RWPE2 (cell line): ENCODE results near the gene RXRA.

Experiments used
- ATAC-seq: fragments of 200-7000 bp; cut with Tn5 transposase; 3 replicates; pipeline ENCODE4 v1.9.1; 2021; ENCODE audit warnings: low read depth
- DNase-seq: peaks from one replicate; pipeline ENCODE4 v3.0.0-alpha.2; 2020; ENCODE audit warnings: low spot score
- H3K27ac ChIP-seq: fragments of 450-650 bp; 2 replicates; pipeline ENCODE4 v1.5.1; 2017; ENCODE audit warnings: mild to moderate bottlenecking; ENCODE audit not compliant: poor library complexity, severe bottlenecking
- H3K27me3 ChIP-seq: fragments of 250-450 bp; sonication (Bioruptor Pico); 2 replicates; pipeline ENCODE4 v1.5.1; 2021; ENCODE audit warnings: mild to moderate bottlenecking, moderate library complexity; ENCODE audit not compliant: insufficient read depth, poor library complexity, severe bottlenecking
- H3K36me3 ChIP-seq: fragments of 250-450 bp; sonication (Bioruptor Pico); 2 replicates; pipeline ENCODE4 v1.5.1; 2020; ENCODE audit warnings: low read depth, mild to moderate bottlenecking, moderate library complexity
- H3K4me1 ChIP-seq: fragments of 250-450 bp; sonication (Bioruptor Pico); 2 replicates; pipeline ENCODE4 v1.5.1; 2021; ENCODE audit warnings: mild to moderate bottlenecking, moderate library complexity; ENCODE audit not compliant: insufficient read depth, poor library complexity, severe bottlenecking
- H3K4me3 ChIP-seq: fragments of 250-450 bp; sonication (Bioruptor Pico); 2 replicates; pipeline ENCODE4 v1.5.1; 2021; ENCODE audit warnings: mild to moderate bottlenecking, moderate library complexity; ENCODE audit not compliant: severe bottlenecking
- H3K9me3 ChIP-seq: fragments of 250-450 bp; sonication (Bioruptor Pico); 2 replicates; pipeline ENCODE4 v1.5.1; 2021; ENCODE audit warnings: mild to moderate bottlenecking, moderate library complexity; ENCODE audit not compliant: severe bottlenecking
- CTCF ChIP-seq: fragments of 450-650 bp; IDR thresholded peaks from one replicate; pipeline ENCODE4 v1.5.1; 2017; ENCODE audit warnings: mild to moderate bottlenecking, moderate library complexity; ENCODE audit not compliant: poor library complexity, severe bottlenecking

The RXRA gene

GRCh38 chr9:134428559-134428958 lies 102.3 kb downstream of the RXRA start:
- H3K9me3 ChIP-seq, result no peaks in the 10 kb centered on the region
- peaks cover 14% of the 10 kb centered on the region for H3K4me1 ChIP-seq
- no peaks in the 10 kb centered on the region for H3K27me3 ChIP-seq
- DNase-seq (no peak), ATAC-seq (no peak)
- H3K36me3 ChIP-seq, result peaks cover 16% of the 10 kb centered on the region; the same call in 1 of the 2 replicates
- no peak overlapping the region for H3K4me3 ChIP-seq
- H3K27ac ChIP-seq, result no peak overlapping the region
- TF ChIP-seq CTCF, result no peak

DNA sequence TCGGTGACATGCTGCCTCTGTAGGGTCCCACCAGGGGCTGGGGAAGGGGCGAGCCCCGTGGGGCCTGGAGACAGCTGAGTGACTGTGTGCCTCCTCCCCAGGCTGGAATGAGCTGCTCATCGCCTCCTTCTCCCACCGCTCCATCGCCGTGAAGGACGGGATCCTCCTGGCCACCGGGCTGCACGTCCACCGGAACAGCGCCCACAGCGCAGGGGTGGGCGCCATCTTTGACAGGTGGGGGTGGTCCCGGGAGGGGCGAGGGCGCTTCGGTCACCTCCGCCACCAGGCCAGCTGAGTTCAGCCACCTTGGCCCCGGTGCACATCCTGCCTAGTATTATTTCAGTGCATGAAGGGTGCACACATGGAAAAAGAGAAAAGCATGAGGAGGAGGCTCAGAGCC lies 102.8 kb downstream of the RXRA start:
- no peak for ATAC-seq
- DNase-seq, result no peak

GRCh38 chr9:134429481-134429880 lies 103.2 kb downstream of the RXRA start:
- Histone ChIP-seq H3K4me3 (no peak overlapping the region), H3K27ac (no peak overlapping the region), H3K27me3 (no peaks in the 10 kb centered on the region), H3K9me3 (no peaks in the 10 kb centered on the region), H3K36me3 (peaks cover 25% of the 10 kb centered on the region), H3K4me1 (peaks cover 14% of the 10 kb centered on the region)
- TF ChIP-seq CTCF, result no peak
- no peak for ATAC-seq
- DNase-seq, result no peak

More for the DNA sequence above, 102.8 kb downstream of the RXRA start:
- no peak overlapping the region for H3K27ac ChIP-seq
- TF ChIP-seq CTCF, result no peak
- H3K4me3 ChIP-seq, result no peak overlapping the region
- peaks cover 20% of the 10 kb centered on the region; the same call in 1 of the 2 replicates for H3K36me3 ChIP-seq
- H3K9me3 ChIP-seq, result no peaks in the 10 kb centered on the region
- H3K4me1 ChIP-seq, result peaks cover 14% of the 10 kb centered on the region
- no peaks in the 10 kb centered on the region for H3K27me3 ChIP-seq

- H3K27ac ChIP-seq, result no peak overlapping the region
Observed at GRCh38 chr9:134431095-134431494, 104.8 kb downstream of the RXRA start.

More at GRCh38 chr9:134431095-134431494, 104.8 kb downstream of the RXRA start:
- Histone ChIP-seq H3K36me3 (peaks cover 34% of the 10 kb centered on the region), H3K9me3 (no peaks in the 10 kb centered on the region), H3K27me3 (no peaks in the 10 kb centered on the region), H3K4me1 (peaks cover 17% of the 10 kb centered on the region), H3K4me3 (no peak overlapping the region)
- ATAC-seq, result no peak
- no peak for TF ChIP-seq CTCF
- DNase-seq, result no peak
